Brain microvascular endothelial cell (primary cell): ENCODE data around the gene HBP1.

Source experiments
- DNase-seq: peaks from one replicate; pipeline ENCODE4 v3.0.0-alpha.2; 2020
- H3K27ac ChIP-seq: fragments of 250-450 bp; sonication (Bioruptor Pico); 2 replicates; pipeline ENCODE4 v1.5.1; 2020; ENCODE audit warnings: mild to moderate bottlenecking, moderate library complexity
- H3K27me3 ChIP-seq: fragments of 250-450 bp; sonication (Bioruptor Pico); replicated peaks from 2 replicates; pipeline ENCODE4 v1.5.1; 2020; ENCODE audit warnings: mild to moderate bottlenecking
- H3K36me3 ChIP-seq: fragments of 250-450 bp; sonication (Bioruptor Pico); replicated peaks from 2 replicates; pipeline ENCODE4 v1.5.1; 2020; ENCODE audit warnings: mild to moderate bottlenecking
- H3K4me3 ChIP-seq: 2 replicates; pipeline ENCODE4 v1.5.1; 2011; ENCODE audit warnings: low read depth, mild to moderate bottlenecking, control low read depth, low read length, moderate library complexity
- CTCF ChIP-seq: IDR thresholded peaks from 2 replicates; pipeline ENCODE4 v1.5.1; 2011; ENCODE audit warnings: low read depth, mild to moderate bottlenecking, moderate library complexity, low read length, control low read depth, inconsistent platforms; ENCODE audit errors: missing control alignments
- in situ Hi-C: cut with HindIII; loops from 2 replicates; pipeline ENCODE4 v1.10.0; 2017; ENCODE audit warnings: low sequenced_read_pairs, low pct_ligation_motif_present

HBP1 gene

DNA sequence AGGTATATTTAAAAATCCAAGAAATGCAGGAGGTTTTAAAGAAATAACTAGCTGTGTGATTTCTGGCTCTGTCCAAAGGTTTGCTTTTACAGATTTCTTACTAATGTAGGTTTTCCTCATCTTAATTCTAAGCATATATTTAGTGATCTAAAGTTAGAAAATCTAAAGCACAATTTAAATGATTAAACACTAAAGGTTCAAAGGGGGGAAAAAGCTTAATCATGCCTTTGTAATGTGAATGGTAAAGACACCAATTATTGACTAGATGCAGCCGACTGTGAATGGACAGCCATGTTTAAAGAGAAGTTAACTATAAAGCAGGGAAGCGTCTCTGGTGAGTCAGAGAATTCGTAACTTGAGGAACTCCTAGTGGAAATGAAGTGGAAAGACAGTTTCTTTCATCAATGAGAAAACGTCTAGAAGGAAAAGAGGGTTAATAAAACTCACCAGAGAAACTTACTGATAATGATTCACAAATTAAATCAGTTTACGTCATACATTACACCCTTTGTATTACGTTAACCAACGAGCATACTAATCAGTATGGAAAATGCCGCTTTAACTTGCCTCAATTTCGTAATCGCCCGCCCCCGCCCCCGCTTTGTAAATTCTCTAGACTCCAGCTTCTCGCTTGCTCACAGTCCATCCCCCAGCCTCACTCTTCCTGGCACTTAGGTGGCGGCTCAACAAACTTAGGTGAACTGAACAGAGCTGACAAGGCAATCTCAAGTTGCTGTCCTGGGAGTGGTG is 1.1 kb upstream of the HBP1 start:
- peak overlapping the region; percentile 66 for H3K4me3 ChIP-seq
- peak; percentile 72 for DNase-seq
- in situ Hi-C loops: no loop called here

DNA sequence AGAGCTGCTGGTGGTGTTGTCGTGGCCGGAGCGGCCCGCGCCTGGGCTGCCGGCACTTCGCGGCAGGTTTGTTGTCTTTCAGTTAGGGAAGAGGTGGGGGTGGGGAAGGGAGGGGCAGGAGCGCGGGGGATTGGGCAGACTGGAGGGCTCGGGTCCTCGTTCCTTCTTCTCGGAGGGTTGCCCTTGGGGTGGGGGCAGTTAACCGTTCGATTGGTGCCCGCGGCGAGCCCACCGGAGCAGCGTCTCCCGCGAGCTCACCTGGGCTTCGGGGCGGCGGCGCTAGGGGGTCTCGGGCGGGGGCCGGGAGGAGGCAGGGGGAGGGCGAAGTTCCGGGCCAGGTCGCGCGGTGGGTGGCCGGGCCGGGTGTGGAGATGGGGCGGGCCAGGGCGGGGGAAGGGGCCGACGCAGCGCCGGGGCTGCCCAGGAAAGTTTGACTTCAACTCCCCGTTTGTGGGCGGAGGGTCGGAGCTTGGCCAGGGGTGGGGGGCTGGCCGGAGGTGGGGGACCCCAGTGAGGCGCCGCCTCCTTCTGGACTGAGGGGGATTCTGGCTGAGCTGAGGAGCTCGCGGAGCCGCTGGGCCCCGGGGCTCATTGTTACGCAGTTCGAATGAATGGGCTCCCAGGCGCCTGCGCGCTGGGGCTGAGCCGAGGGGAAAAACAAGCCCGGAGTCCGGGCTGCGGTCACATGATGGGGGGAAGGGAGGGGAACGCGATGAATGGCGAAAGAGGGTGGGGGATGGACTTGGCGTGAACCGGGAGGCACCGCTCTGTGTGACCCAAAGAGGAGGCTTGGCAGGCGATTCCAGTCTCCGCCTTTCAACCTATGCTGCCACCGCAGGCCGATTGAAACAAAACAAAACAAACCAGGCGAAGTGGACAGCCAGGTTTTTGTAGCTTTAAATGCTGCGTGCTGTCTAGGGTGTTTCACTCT is 582 bp downstream of the HBP1 start:
- in situ Hi-C loops: no loop called here
- DNase-seq: peak; percentile 93
- peak; percentile 18 for TF ChIP-seq CTCF
- H3K27ac ChIP-seq: peak overlapping the region; percentile 98
- peak overlapping the region; percentile 80 for H3K4me3 ChIP-seq
- no peaks in the 10 kb centered on the region for H3K36me3 ChIP-seq
- no peaks in the 10 kb centered on the region for H3K27me3 ChIP-seq

More for the DNA sequence above, 1.1 kb upstream of the HBP1 start:
- Histone ChIP-seq H3K36me3 (no peaks in the 10 kb centered on the region), H3K27ac (peak overlapping the region; percentile 99), H3K27me3 (no peaks in the 10 kb centered on the region)
- peak; percentile 46 for TF ChIP-seq CTCF

GRCh38 chr7:107170051-107170915 is 1.5 kb downstream of the HBP1 start:
- no peak for DNase-seq
- H3K27ac ChIP-seq: peak overlapping the region; percentile 98
- H3K27me3 ChIP-seq: no peaks in the 10 kb centered on the region
- peak overlapping the region; percentile 80 for H3K4me3 ChIP-seq
- H3K36me3 ChIP-seq: no peaks in the 10 kb centered on the region
- TF ChIP-seq CTCF: no peak
- in situ Hi-C loops: no loop called here

DNA sequence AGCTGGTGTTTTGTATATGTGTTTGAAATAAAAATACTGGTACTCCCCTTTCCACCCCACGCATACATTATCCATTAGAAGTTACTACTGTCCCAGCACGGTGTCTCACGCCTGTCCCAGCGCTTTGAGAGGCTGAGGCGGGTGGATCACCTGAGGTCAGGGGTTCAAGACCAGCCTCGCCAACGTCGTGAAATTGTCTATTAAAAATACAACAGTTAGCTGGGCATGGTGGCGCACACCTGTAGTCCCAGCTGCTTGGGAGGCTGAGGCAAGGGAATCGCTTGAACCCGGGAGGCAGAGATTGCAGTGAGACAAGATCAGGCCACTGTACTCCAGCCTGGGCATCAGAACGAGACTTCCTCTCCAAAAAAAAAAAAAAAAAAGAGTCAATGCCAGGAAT is 2.7 kb downstream of the HBP1 start:
- Histone ChIP-seq H3K27ac (no peak overlapping the region), H3K4me3 (no peak overlapping the region), H3K36me3 (no peaks in the 10 kb centered on the region), H3K27me3 (no peaks in the 10 kb centered on the region)
- no peak for DNase-seq
- TF ChIP-seq CTCF: no peak
- in situ Hi-C loops: no loop called here

GRCh38 chr7:107172276-107173032 is 3.7 kb downstream of the HBP1 start:
- TF ChIP-seq CTCF: no peak
- no peaks in the 10 kb centered on the region for H3K27me3 ChIP-seq
- no peak for DNase-seq
- no peaks in the 10 kb centered on the region for H3K36me3 ChIP-seq
- in situ Hi-C loops: no loop called here
- no peak overlapping the region for H3K4me3 ChIP-seq
- no peak overlapping the region for H3K27ac ChIP-seq
